ENCODE data around the gene PARD3. TPM values are rescaled to one million over a fixed set of nuclear protein-coding genes. Genes with fewer than 3 reads are reported as not detected.

The PARD3 gene
- total RNA-seq, 1 donor from 2014 or later: 58.7 TPM

GRCh38 chr10:34835908-34836508, 20.9 kb upstream of the PARD3 start:
- peaks cover 6% of the 10 kb centered on the region for H3K27me3 Mint-ChIP-seq (ENCODE audit: insufficient read depth, low read depth)
- Histone ChIP-seq H3K4me2 (no peak overlapping the region), H2AFZ (replicated peaks) (no peak overlapping the region), H3K9me3 (ENCODE audit: low read depth) (no peaks in the 10 kb centered on the region), H3K4me1 (peaks cover 8% of the 10 kb centered on the region), H3F3A (ENCODE audit: low read depth) (peaks cover 7% of the 10 kb centered on the region), H3K9ac (no peak overlapping the region), H3K36me3 (no peaks in the 10 kb centered on the region), H3K79me2 (ENCODE audit: low read depth) (no peaks in the 10 kb centered on the region), H3K27ac (no peak overlapping the region), H4K20me1 (ENCODE audit: low read depth) (no peaks in the 10 kb centered on the region), H3K27me3 (no peaks in the 10 kb centered on the region), H3K4me3 (no peak overlapping the region)
- no peak overlapping the region for H3K27ac Mint-ChIP-seq
- H3K4me1 Mint-ChIP-seq: peaks cover 14% of the 10 kb centered on the region
- H3K9me3 Mint-ChIP-seq: peaks cover 5% of the 10 kb centered on the region
- peaks cover 2% of the 10 kb centered on the region for H3K36me3 Mint-ChIP-seq
- TF ChIP-seq EZH2phosphoT487 (IDR thresholded peaks at IDR 0.05) (no peak), EZH2 (IDR thresholded peaks at IDR 0.05) (no peak), CTCF (IDR thresholded peaks at IDR 0.05) (no peak)
- DNase-seq (ENCODE audit: low spot score): no peak
- H3K4me3 Mint-ChIP-seq: no peak overlapping the region

GRCh38 chr10:34834274-34834673, 19.2 kb upstream of the PARD3 start:
- Histone ChIP-seq H3K27ac (no peak overlapping the region), H3F3A (ENCODE audit: low read depth) (peaks cover 7% of the 10 kb centered on the region), H3K4me2 (no peak overlapping the region), H2AFZ (replicated peaks) (no peak overlapping the region), H3K79me2 (ENCODE audit: low read depth) (no peaks in the 10 kb centered on the region), H3K4me1 (peaks cover 13% of the 10 kb centered on the region), H3K9me3 (ENCODE audit: low read depth) (no peaks in the 10 kb centered on the region), H3K27me3 (no peaks in the 10 kb centered on the region), H3K36me3 (no peaks in the 10 kb centered on the region), H4K20me1 (ENCODE audit: low read depth) (no peaks in the 10 kb centered on the region), H3K4me3 (no peak overlapping the region), H3K9ac (no peak overlapping the region)
- H3K4me1 Mint-ChIP-seq: peaks cover 22% of the 10 kb centered on the region
- DNase-seq (ENCODE audit: low spot score): no peak
- H3K27ac Mint-ChIP-seq: no peak overlapping the region
- TF ChIP-seq EZH2phosphoT487 (IDR thresholded peaks at IDR 0.05) (no peak), CTCF (IDR thresholded peaks at IDR 0.05) (no peak)
- no peak overlapping the region for H3K4me3 Mint-ChIP-seq
- H3K36me3 Mint-ChIP-seq: peaks cover 2% of the 10 kb centered on the region
- H3K27me3 Mint-ChIP-seq (ENCODE audit: insufficient read depth, low read depth): peaks cover 6% of the 10 kb centered on the region
- peaks cover 5% of the 10 kb centered on the region for H3K9me3 Mint-ChIP-seq

GRCh38 chr10:34830217-34830822, 15.2 kb upstream of the PARD3 start:
- no peaks in the 10 kb centered on the region for H3F3A ChIP-seq (ENCODE audit: low read depth)
- H3K4me2 ChIP-seq: no peak overlapping the region
- Mint-ChIP-seq H3K27ac (no peak overlapping the region), H3K9me3 (no peaks in the 10 kb centered on the region), H3K27me3 (ENCODE audit: insufficient read depth, low read depth) (peaks cover 2% of the 10 kb centered on the region), H3K4me3 (no peak overlapping the region), H3K36me3 (no peaks in the 10 kb centered on the region), H3K4me1 (peaks cover 8% of the 10 kb centered on the region)
- H3K27me3 ChIP-seq: no peaks in the 10 kb centered on the region
- DNase-seq (ENCODE audit: low spot score): no peak
- H3K4me3 ChIP-seq: no peak overlapping the region
- no peak overlapping the region for H3K27ac ChIP-seq
- no peaks in the 10 kb centered on the region for H3K79me2 ChIP-seq (ENCODE audit: low read depth)
- no peaks in the 10 kb centered on the region for H3K9me3 ChIP-seq (ENCODE audit: low read depth)
- H3K36me3 ChIP-seq: no peaks in the 10 kb centered on the region
- no peak overlapping the region for H3K9ac ChIP-seq
- H4K20me1 ChIP-seq (ENCODE audit: low read depth): no peaks in the 10 kb centered on the region
- TF ChIP-seq CTCF (IDR thresholded peaks at IDR 0.05): no peak
- no peak for TF ChIP-seq EZH2 (IDR thresholded peaks at IDR 0.05)
- no peak for TF ChIP-seq EZH2phosphoT487 (IDR thresholded peaks at IDR 0.05)
- peak overlapping the region; percentile 87 for H2AFZ ChIP-seq (replicated peaks)
- peaks cover 6% of the 10 kb centered on the region for H3K4me1 ChIP-seq

Data from neural progenitor cell (in vitro differentiated cells).